Pulmonary artery endothelial cell (primary cell): ENCODE data around the gene TCF19. TPM values are rescaled to one million over a fixed set of nuclear protein-coding genes. Genes with fewer than 3 reads are reported as not detected.
"Not testable (repeated sequence)": the region's sequence is repeated elsewhere in the genome, so short reads cannot be mapped to it uniquely, and the experiment has no call there.

Experiments used
- DNase-seq: peaks from one replicate; pipeline ENCODE4 v3.0.0-alpha.2; 2011; ENCODE audit warnings: low read depth, low spot score
- total RNA-seq: library from RNA; depleted of rRNA; stranded (reverse); fragments of >200 nt; gene quantifications from 2 replicates; pipeline ENCODE4 v1.2.3, GENCODE V29; 2014

Gene TCF19
- total RNA-seq, 1 donor from 2014 or later = 20.4 TPM

GRCh38 chr6:31161216-31162126, 3.1 kb downstream of the TCF19 start:
- DNase-seq = no peak

- DNase-seq = no peak
These were observed 4.2 kb downstream of the TCF19 start for GRCh38 chr6:31162463-31163165.

DNA sequence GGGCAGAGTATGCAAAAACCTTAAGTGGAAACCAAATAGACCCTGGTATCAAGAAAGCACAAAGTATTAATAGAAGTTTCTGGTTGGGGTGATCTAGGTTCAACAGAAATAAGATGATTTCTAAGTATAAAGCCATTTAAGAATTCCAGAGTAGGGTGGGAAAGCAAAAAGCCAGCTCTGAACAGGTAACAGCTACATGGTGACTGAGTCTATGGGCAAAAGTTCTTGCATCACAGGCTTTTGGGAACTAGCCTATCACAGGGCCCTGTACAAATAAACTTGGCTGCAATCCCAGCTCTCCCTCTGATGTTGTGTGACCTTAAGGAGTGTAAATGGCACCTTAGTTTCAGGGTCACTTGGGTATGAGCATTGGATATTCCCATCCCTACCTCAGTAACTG, 5.5 kb downstream of the TCF19 start:
- DNase-seq = no peak

DNA sequence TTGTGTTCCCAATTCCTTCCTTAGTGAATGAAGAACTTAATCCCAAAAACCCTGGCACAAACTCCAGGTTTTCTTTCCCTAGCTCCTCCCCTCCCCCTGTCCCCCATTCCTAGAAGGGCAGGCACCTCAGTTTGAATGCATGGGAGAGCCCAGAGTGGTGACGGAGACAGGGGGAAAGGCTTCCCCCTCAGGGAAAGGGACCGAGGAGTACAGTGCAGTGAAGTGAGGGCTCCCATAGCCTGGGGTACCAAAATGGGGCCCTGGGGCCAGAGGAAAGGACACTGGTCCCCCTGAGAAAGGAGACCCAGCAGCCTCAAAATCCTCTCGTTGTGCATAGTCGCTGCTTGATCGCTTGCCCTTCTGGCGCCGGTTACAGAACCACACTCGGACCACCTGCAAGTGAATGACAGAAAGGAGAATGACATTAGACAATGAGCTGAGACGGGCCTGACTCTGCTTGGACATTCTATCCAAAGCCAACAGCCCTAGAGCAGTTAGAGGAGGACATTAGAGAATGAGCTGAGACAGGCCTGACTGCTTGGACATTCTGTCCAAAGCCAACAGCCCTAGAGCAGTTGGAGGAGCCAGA, 6.2 kb downstream of the TCF19 start:
- not testable (repeated sequence) for DNase-seq

DNA sequence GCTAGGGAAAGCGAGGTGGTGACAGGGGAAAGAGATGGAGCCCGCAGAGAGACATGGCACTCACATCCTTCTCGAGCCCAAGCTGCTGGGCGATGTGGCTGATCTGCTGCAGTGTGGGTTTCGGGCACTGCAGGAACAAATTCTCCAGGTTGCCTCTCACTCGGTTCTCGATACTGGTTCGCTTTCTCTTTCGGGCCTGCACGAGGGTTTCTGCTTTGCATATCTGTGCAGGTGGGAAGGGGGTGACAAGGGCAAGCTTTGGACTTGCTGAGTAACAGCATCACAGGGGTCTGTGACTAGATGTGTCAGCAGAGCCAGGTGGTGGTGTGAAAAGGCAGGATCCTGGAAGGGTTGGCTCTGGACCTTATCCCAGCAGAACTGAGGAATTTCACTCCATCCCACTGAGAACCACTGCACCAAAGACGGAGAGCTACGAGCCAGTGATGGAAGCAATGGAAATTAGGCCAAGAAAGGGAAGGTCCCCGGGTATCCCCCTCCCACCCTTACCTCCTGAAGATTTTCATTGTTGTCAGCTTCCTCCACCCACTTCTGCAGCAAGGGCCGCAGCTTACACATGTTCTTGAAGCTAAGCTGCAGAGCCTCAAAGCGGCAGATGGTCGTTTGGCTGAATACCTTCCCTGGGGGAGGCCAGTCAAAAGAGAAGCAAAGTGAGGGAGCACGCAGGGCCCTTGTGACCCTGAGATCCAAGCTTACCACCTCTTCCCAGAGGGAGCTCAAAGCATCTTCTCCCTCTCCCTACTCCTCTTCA, 6.9 kb downstream of the TCF19 start:
- not testable (repeated sequence) for DNase-seq

DNA sequence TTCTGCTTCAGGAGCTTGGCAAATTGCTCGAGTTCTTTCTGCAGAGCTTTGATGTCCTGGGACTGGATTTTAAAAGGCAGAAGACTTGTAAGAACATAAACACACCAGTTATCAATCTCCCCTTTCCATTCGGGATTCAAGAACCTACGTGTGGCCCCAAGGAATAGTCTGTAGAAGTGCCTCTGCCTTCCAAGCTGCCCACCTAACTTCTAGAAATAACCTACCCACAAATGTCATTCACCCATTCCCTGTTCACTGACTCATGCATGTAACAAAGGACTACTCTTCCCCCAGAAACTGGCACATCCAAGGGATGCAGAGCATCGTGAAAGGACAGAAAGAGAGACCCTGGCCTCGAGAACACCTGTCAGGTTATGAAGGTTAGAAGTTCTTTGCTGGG, 7.6 kb downstream of the TCF19 start:
- no peak for DNase-seq

GRCh38 chr6:31168606-31169005, 10.2 kb downstream of the TCF19 start:
- DNase-seq = no peak

- no peak for DNase-seq
These were observed 10.9 kb downstream of the TCF19 start for GRCh38 chr6:31169123-31169857.

GRCh38 chr6:31169858-31170599, 11.6 kb downstream of the TCF19 start:
- not testable (repeated sequence) for DNase-seq

DNA sequence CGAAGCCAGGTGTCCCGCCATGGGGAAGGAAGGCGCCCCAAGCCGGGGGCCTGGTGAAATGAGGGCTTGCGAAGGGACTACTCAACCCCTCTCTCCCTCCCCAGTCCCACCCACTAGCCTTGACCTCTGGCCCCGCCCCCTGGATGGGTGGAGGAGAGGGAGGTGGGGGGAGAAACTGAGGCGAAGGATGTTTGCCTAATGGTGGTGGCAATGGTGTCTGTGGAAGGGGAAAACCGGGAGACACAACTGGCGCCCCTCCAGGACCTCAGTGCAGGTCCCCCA, 12.2 kb downstream of the TCF19 start, which contains the start of gene POU5F1:
POU5F1 (minus strand) TSS at position 83 of the 282 bp plus-strand sequence; CDS start at position 21, 62 bp downstream.
- DNase-seq = no peak

- no peak for DNase-seq
These were observed 12.7 kb downstream of the TCF19 start for GRCh38 chr6:31170987-31171671.

DNA sequence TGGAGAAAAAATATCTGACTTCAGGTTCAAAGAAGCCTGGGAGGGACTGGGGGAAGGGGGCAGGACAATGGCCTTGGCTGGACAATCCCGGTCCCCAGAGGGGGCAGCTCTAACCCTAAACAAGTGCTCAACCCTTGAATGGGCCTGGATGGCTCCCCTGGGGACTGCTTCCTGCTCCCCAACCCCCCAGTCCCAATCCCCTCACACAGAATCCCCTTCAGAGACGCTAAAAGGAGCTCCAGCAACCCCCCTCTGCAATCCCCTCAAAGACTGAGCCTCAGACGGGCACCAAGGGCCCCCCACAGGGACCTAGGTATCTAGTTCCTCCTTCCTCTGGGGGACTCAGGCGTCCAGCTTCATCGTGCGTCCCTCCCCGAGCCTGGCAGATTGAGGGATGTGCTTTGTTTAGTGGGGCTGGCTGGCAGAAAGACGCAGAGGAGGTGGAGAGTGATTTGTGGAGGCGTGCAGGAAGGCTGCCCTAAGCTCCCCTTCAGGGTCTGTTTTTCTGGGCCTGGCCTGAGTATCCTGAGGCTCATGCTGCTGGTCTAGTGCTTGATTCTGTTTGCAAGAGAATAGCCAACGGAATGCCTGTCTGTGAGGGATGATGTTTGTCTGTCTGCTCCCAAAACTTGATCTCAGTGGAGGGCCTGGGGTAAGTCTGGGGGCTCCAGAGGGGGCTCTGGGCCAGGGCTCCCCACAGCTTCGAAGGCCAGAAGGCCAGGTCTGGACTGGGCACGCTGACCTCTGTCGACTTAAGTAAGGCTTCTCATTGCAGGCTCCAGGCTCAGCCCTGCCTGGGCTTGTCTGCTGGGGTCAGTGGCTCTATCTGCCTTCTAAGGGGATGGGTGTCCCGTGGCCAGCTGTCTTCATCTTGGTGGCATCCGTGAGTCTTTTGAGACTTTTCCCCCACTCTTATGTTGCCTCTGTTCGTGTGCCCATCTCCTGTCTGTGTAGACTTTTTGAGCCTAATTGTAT, 13.8 kb downstream of the TCF19 start:
- no peak for DNase-seq

- DNase-seq = no peak
These were observed 14.6 kb downstream of the TCF19 start for GRCh38 chr6:31172973-31173384.

DNA sequence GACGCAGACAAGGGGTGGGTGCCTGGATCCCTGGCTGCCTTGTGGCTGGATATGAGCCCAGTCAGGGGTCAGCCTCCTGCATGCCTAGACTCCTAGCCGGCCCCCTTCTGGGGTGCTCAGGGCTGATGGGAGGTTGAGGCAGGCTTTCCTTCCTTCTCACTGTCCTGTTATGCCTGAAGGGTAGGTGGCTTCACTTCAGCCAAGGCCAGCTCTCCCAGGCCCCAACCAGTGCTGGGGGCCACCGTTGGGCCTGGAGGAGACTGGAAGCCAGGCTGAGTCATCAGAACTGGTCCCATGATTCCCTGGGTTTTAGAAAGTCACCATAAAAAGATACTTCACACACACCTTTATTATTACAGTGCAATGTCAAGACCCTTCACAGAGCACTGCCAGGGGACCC, 15.0 kb downstream of the TCF19 start:
- DNase-seq = no peak

DNA sequence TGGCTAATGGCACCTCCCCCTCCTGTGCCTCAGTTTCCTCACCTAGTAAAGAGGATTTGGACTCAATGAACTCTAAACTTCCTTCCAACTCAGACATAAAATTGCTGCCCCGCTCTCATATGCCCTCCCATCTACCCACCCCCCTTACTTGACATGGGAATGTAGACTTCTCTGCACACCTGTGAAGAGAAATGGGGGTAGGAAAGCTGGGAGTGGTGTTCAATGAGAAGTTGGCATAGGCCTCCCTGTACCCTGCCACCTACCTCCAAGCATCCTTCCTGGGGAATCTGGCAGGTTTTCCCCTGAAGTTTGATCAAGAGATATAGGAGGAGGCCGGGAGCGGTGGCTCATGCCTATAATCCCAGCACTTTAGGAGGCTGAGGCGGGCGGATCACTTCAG, 16.0 kb downstream of the TCF19 start:
- no peak for DNase-seq

DNA sequence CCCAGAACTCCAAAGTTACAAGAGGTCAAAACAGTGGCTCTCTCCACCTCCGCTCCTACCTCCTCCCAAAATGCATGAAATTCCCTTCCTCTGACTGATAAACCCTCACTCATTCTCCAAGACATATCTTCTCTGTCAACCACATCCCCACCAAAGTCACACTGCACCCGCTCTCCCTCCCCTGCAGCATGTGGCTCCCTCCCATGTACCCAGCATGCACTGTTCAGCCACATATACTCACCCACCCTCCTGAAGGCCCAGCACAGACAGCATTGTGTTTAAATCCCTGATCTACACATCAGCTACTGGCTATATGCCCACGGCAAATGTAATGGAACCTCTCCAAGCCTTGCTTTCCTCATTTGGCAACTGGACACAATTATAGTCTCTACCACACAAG, 17.6 kb downstream of the TCF19 start:
- no peak for DNase-seq

DNA sequence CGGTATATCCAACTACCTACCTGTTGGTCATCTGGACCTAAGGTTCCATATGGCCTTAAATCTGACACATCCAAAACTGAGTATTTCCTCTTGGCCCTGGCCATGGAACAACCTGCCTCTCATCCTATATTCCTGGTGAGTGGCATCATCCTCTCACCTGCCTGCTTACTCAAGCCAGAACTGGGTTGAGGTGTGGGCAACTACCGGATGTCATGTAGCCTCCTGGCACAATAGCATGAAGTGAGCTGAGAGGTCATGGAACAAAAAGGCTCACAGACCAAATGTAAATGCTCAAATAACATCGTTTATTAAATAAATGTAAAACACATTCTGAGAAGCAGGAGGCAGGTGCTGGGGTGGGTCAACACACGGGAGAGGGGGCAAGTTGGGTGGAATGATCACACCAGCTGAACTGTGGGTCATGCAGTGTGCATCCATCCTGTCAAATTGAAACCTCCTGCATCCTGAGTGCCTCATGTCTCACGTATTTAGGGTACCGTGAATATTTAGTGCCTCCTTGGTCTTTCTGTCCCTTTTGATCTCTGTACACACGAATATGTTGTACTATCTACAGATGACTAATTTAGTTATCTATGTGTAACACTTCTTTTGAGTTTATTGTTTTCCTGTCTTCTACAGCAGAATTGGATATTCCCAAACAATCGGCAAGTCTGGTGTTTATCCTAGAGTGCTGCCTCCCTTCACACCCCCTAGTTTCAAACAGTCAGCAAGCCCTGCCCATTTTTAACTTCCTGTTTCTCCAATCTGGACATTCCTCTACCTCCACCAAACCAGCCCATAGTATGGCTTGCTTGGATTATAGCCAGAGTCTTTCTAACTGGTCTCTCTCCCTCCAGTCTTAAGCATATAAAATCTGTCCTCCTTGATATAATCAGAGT, 20.0 kb downstream of the TCF19 start:
- DNase-seq = no peak
